Measurements from ENCODE around the gene STX4.

The STX4 gene

DNA sequence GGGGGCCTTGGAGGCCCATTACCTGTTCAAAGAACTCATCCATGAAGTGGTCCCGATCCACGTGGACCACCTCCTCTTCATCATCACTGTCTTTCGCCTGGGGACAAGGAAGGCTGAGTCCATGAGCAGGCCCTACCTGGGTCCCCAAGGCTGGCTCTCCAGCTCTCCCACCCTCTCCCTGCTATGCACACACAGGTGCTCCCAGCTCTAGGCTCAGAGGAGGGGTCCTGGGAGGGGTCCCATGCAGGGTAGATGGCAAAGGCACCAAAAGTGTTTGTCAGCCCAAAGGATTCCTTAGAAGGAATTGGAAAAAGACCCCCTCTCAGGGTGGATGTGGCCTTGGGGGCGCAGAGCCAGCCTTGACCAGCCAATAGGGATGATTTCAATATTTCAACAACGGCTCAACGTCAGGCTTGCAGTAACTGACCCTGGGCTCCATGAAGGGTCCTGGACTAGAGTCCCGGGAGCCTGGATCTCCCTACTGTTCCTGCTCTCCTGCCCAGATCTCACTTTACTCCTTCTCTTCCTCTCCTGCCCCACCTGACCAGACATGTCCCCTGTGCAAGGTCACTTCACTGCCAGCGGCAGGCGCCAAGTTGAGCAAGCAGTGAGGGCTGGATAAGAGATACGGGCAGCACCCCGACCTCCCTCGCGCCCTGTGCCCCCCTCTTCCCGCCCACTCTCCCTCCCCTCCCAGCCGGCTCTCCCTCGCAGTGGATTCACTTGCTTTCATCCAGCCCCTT, 31.7 kb upstream of the STX4 start:
- ATAC-seq = no peak
- TF ChIP-seq ZFP30 (CRISPR knock-in tag; IDR thresholded peaks at IDR 0.05) (no peak), ZC3H10 (CRISPR knock-in tag; IDR thresholded peaks at IDR 0.05) (no peak), TOX (CRISPR knock-in tag; IDR thresholded peaks at IDR 0.05; ENCODE audit: borderline replicate concordance) (no peak), GLIS3 (CRISPR knock-in tag; IDR thresholded peaks at IDR 0.05) (no peak), ZFP3 (CRISPR knock-in tag; IDR thresholded peaks at IDR 0.05) (no peak), ESRRG (CRISPR knock-in tag; IDR thresholded peaks at IDR 0.05) (no peak), SNAI2 (CRISPR knock-in tag; IDR thresholded peaks at IDR 0.05) (no peak)
- TF ChIP-seq, protein P1, sequence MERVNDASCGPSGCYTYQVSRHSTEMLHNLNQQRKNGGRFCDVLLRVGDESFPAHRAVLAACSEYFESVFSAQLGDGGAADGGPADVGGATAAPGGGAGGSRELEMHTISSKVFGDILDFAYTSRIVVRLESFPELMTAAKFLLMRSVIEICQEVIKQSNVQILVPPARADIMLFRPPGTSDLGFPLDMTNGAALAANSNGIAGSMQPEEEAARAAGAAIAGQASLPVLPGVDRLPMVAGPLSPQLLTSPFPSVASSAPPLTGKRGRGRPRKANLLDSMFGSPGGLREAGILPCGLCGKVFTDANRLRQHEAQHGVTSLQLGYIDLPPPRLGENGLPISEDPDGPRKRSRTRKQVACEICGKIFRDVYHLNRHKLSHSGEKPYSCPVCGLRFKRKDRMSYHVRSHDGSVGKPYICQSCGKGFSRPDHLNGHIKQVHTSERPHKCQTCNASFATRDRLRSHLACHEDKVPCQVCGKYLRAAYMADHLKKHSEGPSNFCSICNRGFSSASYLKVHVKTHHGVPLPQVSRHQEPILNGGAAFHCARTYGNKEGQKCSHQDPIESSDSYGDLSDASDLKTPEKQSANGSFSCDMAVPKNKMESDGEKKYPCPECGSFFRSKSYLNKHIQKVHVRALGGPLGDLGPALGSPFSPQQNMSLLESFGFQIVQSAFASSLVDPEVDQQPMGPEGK (CRISPR knock-in tag; IDR thresholded peaks at IDR 0.05; ENCODE audit: borderline replicate concordance) = no peak
- TF ChIP-seq, protein P2, sequence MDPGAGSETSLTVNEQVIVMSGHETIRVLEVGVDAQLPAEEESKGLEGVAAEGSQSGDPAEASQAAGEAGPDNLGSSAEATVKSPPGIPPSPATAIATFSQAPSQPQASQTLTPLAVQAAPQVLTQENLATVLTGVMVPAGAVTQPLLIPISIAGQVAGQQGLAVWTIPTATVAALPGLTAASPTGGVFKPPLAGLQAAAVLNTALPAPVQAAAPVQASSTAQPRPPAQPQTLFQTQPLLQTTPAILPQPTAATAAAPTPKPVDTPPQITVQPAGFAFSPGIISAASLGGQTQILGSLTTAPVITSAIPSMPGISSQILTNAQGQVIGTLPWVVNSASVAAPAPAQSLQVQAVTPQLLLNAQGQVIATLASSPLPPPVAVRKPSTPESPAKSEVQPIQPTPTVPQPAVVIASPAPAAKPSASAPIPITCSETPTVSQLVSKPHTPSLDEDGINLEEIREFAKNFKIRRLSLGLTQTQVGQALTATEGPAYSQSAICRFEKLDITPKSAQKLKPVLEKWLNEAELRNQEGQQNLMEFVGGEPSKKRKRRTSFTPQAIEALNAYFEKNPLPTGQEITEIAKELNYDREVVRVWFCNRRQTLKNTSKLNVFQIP (CRISPR knock-in tag; IDR thresholded peaks at IDR 0.05; ENCODE audit: borderline replicate concordance, low read depth) = no peak
- TF ChIP-seq, protein P3, sequence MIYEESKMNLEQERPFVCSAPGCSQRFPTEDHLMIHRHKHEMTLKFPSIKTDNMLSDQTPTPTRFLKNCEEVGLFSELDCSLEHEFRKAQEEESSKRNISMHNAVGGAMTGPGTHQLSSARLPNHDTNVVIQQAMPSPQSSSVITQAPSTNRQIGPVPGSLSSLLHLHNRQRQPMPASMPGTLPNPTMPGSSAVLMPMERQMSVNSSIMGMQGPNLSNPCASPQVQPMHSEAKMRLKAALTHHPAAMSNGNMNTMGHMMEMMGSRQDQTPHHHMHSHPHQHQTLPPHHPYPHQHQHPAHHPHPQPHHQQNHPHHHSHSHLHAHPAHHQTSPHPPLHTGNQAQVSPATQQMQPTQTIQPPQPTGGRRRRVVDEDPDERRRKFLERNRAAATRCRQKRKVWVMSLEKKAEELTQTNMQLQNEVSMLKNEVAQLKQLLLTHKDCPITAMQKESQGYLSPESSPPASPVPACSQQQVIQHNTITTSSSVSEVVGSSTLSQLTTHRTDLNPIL (CRISPR knock-in tag; IDR thresholded peaks at IDR 0.05; ENCODE audit: low read depth) = no peak

DNA sequence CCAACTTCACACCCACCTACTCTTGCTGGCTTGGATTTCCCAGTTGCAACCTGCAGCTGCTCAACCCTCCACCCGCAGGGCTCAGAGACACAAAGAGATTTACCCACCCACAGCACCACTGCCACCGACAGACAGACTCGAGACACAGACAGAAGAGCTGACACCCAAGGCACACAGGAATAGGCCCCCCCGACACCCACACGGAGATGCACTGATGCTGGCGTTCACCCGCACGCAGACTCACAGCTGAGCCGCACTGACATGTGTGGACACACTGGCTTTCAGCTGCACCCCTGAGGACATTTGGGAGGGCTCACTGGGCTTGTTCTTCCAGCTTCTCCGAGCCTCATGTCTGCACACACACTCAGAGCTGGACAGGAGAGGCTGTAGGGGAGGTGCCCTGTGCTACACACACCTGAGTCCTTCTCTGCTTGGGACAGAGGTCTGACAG, 31.1 kb upstream of the STX4 start:
- ATAC-seq = no peak
- TF ChIP-seq, protein P4, sequence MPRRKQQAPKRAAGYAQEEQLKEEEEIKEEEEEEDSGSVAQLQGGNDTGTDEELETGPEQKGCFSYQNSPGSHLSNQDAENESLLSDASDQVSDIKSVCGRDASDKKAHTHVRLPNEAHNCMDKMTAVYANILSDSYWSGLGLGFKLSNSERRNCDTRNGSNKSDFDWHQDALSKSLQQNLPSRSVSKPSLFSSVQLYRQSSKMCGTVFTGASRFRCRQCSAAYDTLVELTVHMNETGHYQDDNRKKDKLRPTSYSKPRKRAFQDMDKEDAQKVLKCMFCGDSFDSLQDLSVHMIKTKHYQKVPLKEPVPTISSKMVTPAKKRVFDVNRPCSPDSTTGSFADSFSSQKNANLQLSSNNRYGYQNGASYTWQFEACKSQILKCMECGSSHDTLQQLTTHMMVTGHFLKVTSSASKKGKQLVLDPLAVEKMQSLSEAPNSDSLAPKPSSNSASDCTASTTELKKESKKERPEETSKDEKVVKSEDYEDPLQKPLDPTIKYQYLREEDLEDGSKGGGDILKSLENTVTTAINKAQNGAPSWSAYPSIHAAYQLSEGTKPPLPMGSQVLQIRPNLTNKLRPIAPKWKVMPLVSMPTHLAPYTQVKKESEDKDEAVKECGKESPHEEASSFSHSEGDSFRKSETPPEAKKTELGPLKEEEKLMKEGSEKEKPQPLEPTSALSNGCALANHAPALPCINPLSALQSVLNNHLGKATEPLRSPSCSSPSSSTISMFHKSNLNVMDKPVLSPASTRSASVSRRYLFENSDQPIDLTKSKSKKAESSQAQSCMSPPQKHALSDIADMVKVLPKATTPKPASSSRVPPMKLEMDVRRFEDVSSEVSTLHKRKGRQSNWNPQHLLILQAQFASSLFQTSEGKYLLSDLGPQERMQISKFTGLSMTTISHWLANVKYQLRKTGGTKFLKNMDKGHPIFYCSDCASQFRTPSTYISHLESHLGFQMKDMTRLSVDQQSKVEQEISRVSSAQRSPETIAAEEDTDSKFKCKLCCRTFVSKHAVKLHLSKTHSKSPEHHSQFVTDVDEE (CRISPR knock-in tag; IDR thresholded peaks at IDR 0.05) = no peak
- TF ChIP-seq PPARA (CRISPR knock-in tag; IDR thresholded peaks at IDR 0.05; ENCODE audit: borderline replicate concordance) = no peak
- TF ChIP-seq OSR1 (CRISPR knock-in tag; IDR thresholded peaks at IDR 0.05) = no peak
- TF ChIP-seq, protein P1 (CRISPR knock-in tag; IDR thresholded peaks at IDR 0.05; ENCODE audit: borderline replicate concordance) = no peak
- no peak for TF ChIP-seq SNAI2 (CRISPR knock-in tag; IDR thresholded peaks at IDR 0.05)
- TF ChIP-seq CSDC2 (CRISPR knock-in tag; IDR thresholded peaks at IDR 0.05) = no peak
- TF ChIP-seq RARB (CRISPR knock-in tag; IDR thresholded peaks at IDR 0.05) = no peak
- no peak for TF ChIP-seq GLIS3 (CRISPR knock-in tag; IDR thresholded peaks at IDR 0.05)

DNA sequence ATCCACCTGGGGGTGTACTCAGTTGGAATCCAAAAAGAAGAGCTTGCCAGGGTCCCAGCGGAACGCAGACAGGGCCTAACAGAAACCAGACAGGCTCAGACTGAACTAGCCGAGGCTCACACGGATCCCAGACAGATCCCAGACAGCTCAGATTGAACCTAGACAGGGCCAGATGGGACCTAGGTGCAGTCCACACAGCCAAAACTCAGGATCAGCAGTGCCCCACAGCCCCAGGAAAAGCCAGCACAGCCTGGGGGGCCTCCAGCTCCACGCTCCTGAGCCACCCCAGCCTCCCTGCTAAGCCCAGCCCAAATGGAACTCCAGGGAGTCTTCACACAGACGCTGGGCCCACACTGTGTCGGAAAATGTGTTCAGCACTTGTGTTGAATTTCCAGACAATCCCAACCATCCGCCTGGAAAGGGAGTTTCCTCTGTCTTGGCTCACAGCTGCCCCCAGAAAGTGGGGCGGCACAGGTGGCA, 30.5 kb upstream of the STX4 start:
- TF ChIP-seq ESRRG (CRISPR knock-in tag; IDR thresholded peaks at IDR 0.05) (no peak), ZFP30 (CRISPR knock-in tag; IDR thresholded peaks at IDR 0.05) (no peak), ZNF565 (CRISPR knock-in tag; conservative IDR thresholded peaks at IDR 0.05; ENCODE audit: low read depth) (no peak), PPARA (CRISPR knock-in tag; IDR thresholded peaks at IDR 0.05; ENCODE audit: borderline replicate concordance) (no peak), ZNF8 (CRISPR knock-in tag; IDR thresholded peaks at IDR 0.05) (no peak), CSDC2 (CRISPR knock-in tag; IDR thresholded peaks at IDR 0.05) (no peak), GLIS3 (CRISPR knock-in tag; IDR thresholded peaks at IDR 0.05) (no peak), ZFP3 (CRISPR knock-in tag; IDR thresholded peaks at IDR 0.05) (no peak), OSR1 (CRISPR knock-in tag; IDR thresholded peaks at IDR 0.05) (no peak), TOX (CRISPR knock-in tag; IDR thresholded peaks at IDR 0.05; ENCODE audit: borderline replicate concordance) (no peak), RARB (CRISPR knock-in tag; IDR thresholded peaks at IDR 0.05) (no peak), SNAI2 (CRISPR knock-in tag; IDR thresholded peaks at IDR 0.05) (no peak), ZC3H10 (CRISPR knock-in tag; IDR thresholded peaks at IDR 0.05) (no peak), TCF4 (CRISPR knock-in tag; IDR thresholded peaks at IDR 0.05; ENCODE audit: borderline replicate concordance) (no peak)
- TF ChIP-seq, protein P3 (CRISPR knock-in tag; IDR thresholded peaks at IDR 0.05; ENCODE audit: low read depth) = no peak
- TF ChIP-seq, protein P1 (CRISPR knock-in tag; IDR thresholded peaks at IDR 0.05; ENCODE audit: borderline replicate concordance) = no peak
- ATAC-seq = no peak
